Subcutaneous abdominal adipose tissue (tissue), 5 donors: Measurements from ENCODE around the gene GYG2.
"Not testable (repeated sequence)": the region's sequence is repeated elsewhere in the genome, so short reads cannot be mapped to it uniquely, and the experiment has no call there.

Experiments used
- H3K27ac ChIP-seq: one replicate; pipeline ENCODE4 v1.7.0; 2013; ENCODE audit warnings: low read depth, mild to moderate bottlenecking, inconsistent platforms, low read length, moderate library complexity
- H3K27me3 ChIP-seq, 5 donors: one replicate each; pipeline ENCODE4 v1.7.0; 2013; ENCODE audit warnings: low read length in 5 of 5, inconsistent platforms in 1 of 5; ENCODE audit not compliant: control insufficient read depth in 5 of 5, insufficient read depth in 4 of 5
- H3K36me3 ChIP-seq, 5 donors: one replicate each; pipeline ENCODE4 v1.7.0; 2013; ENCODE audit warnings: low read length in 5 of 5; ENCODE audit not compliant: control insufficient read depth in 5 of 5, insufficient read depth in 5 of 5
- H3K4me1 ChIP-seq, 5 donors: one replicate each; pipeline ENCODE4 v1.7.0; 2013; ENCODE audit warnings: low read length in 5 of 5, mild to moderate bottlenecking in 3 of 5, moderate library complexity in 1 of 5; ENCODE audit not compliant: control insufficient read depth in 5 of 5, insufficient read depth in 5 of 5
- H3K4me3 ChIP-seq, 5 donors: one replicate each; pipeline ENCODE4 v1.7.0; 2013; ENCODE audit warnings: low read length in 5 of 5, low read depth in 1 of 5
- H3K9ac ChIP-seq, 5 donors: one replicate each; pipeline ENCODE4 v1.7.0; 2013; ENCODE audit warnings: low read length in 5 of 5, mild to moderate bottlenecking in 4 of 5, moderate library complexity in 3 of 5
- H3K9me3 ChIP-seq, 5 donors: one replicate each; pipeline ENCODE4 v1.7.0; 2013; ENCODE audit warnings: low read length in 5 of 5; ENCODE audit not compliant: control insufficient read depth in 5 of 5
- donor health status: healthy.
- donor health status: healthy.
- donor health status: healthy.
- donor health status: healthy.
- donor health status: healthy.

GYG2 gene

DNA sequence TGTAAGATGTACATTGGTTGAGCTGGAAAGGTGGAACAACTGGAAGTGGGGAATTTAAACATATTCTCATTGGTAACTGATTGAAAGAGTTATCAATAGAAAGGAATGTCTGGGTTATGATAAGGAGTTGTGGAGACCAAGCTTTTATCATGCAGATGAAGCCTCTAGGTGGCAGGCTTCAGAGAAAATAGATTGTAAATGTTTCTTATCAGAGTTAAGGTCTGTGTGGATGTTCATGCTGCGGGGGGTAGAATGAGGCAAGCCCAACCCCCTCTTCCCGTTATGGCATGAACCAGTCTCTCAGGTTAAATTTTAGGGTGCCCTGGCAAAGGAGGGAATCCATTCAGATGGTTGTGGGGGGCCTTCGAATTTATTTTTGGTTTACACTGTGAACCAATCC, 84.4 kb downstream of the GYG2 start:
- Histone ChIP-seq H3K27me3 (no peaks in the 10 kb centered on the region), H3K4me3 (no peak overlapping the region), H3K27ac (no peak overlapping the region), H3K36me3 (peaks cover 0 to 34% (median 18%) of the 10 kb centered on the region in 5 donors), H3K4me1 (no peaks in the 10 kb centered on the region), H3K9ac (no peak overlapping the region), H3K9me3 (no peaks in the 10 kb centered on the region)

DNA sequence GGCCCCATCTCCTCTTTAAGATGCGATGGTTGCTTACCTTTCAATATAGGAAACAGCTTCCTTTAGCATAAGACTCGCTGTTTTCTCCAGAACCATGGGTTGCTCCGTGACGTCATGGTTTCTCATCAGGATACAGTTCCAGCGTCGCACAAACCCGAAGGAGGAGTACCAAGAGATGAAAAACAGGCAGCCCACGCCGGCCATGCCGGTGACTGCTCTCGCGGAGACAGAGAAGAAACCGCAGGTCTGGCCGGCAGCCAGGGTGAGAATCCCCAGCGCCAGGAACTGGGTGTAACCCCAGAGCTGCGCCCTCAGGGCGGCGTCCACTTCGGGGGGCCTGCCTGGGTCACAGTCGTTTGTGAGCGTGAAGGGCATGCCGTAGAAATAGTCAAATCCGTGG, 89.0 kb downstream of the GYG2 start:
- peaks cover 4 to 54% (median 32%) of the 10 kb centered on the region in 5 donors for H3K36me3 ChIP-seq
- H3K9ac ChIP-seq, result no peak overlapping the region
- H3K4me3 ChIP-seq, result no peak overlapping the region
- H3K27ac ChIP-seq, result no peak overlapping the region
- no peaks in the 10 kb centered on the region for H3K27me3 ChIP-seq
- H3K9me3 ChIP-seq, result no peaks in the 10 kb centered on the region
- no peaks in the 10 kb centered on the region for H3K4me1 ChIP-seq

DNA sequence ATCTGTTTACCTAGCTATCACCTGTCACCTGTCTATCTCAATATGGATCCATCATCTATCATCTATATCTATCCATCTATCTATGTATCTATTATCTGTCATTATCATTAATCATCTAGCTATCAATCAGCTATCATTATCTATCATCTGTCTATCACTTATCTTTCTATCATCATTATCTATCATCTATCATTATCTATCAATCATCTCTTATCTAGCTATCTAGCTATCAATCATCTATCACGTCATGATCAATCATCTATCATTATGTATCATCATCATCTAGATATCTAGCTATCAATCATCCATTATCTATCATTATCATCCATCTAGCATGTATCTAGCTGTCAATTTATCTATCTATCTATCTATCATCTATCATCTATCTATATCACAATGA, 92.5 kb downstream of the GYG2 start:
- Histone ChIP-seq H3K27me3 (no peaks in the 10 kb centered on the region), H3K27ac (no peak overlapping the region), H3K4me3 (no peak overlapping the region), H3K9me3 (no peaks in the 10 kb centered on the region), H3K36me3 (peaks cover 4 to 47% (median 29%) of the 10 kb centered on the region in 5 donors), H3K9ac (no peak overlapping the region), H3K4me1 (no peaks in the 10 kb centered on the region)

DNA sequence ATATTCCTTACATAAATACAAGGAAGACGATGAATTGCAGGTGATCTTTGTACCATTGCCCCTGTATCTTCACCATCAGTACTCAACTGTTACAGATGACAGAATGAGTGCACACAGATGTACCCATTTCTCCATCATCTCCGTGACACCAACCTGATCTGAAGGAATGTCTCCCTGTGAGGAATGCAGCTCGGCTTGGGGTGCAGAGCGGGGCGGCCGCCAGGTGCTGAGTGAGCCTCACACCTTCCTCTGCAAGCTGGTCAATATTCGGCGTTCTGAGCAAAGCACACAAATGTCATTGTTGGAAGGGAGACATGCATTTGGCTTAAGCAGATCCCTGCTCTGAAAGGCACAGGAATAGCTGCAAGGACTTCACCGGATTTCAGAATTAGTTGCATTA, 93.0 kb downstream of the GYG2 start:
- no peaks in the 10 kb centered on the region for H3K9me3 ChIP-seq
- no peak overlapping the region for H3K4me3 ChIP-seq
- H3K4me1 ChIP-seq, result no peaks in the 10 kb centered on the region
- H3K27ac ChIP-seq, result no peak overlapping the region
- H3K27me3 ChIP-seq, result no peaks in the 10 kb centered on the region
- H3K36me3 ChIP-seq, result peaks cover 4 to 47% (median 28%) of the 10 kb centered on the region in 5 donors
- no peak overlapping the region for H3K9ac ChIP-seq

DNA sequence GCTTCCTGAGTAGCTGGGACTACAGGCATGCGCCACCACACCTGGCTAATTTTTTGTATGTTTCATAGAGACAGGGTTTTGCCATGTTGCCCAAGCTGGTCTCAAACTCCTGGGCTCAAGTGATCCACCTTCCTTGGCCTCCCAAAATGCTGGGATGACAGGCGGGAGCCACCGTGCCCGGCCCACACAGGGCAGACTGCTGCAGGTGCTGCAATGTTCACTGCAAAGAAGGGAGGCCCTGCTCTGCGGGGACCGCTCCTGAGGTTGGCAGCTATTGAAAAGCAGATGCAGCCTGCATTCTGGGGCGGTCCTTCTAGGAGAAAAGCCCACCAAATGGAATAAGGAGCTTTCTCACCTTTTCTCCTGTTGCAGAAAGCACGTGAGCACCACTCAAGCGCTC, 95.4 kb downstream of the GYG2 start:
- peaks cover 0 to 8% (median 4%) of the 10 kb centered on the region in 5 donors for H3K4me1 ChIP-seq
- H3K9ac ChIP-seq, result no peak overlapping the region
- H3K9me3 ChIP-seq, result no peaks in the 10 kb centered on the region
- no peak overlapping the region for H3K27ac ChIP-seq
- H3K36me3 ChIP-seq, result peaks cover 4 to 35% (median 21%) of the 10 kb centered on the region in 5 donors
- no peak overlapping the region for H3K4me3 ChIP-seq
- no peaks in the 10 kb centered on the region for H3K27me3 ChIP-seq

DNA sequence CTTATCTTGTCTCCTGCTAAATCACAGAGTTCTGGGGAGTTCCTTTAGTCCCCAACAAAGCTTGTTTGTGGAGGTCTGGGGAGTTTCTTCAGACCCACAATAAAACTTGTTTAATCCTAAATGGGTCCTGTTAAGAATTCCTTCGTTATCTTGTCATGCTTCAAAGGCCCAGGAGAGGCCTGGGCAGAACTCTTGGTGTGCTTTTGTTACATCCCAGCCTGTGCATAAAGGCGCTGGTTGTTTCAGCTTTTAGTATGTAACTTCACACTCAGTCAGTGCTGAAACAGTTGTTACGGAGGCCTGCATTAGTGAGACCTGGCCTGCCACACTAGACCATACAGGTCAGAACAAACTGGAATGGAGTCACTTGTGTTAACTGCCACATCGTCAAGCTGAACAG, 97.5 kb downstream of the GYG2 start:
- H3K27ac ChIP-seq, H3K9ac ChIP-seq, H3K27me3 ChIP-seq, H3K9me3 ChIP-seq, H3K4me3 ChIP-seq: not testable (repeated sequence)
- Histone ChIP-seq H3K4me1 (peaks cover 0 to 12% (median 8%) of the 10 kb centered on the region in 5 donors), H3K36me3 (peaks cover 1 to 15% (median 9%) of the 10 kb centered on the region in 5 donors)

DNA sequence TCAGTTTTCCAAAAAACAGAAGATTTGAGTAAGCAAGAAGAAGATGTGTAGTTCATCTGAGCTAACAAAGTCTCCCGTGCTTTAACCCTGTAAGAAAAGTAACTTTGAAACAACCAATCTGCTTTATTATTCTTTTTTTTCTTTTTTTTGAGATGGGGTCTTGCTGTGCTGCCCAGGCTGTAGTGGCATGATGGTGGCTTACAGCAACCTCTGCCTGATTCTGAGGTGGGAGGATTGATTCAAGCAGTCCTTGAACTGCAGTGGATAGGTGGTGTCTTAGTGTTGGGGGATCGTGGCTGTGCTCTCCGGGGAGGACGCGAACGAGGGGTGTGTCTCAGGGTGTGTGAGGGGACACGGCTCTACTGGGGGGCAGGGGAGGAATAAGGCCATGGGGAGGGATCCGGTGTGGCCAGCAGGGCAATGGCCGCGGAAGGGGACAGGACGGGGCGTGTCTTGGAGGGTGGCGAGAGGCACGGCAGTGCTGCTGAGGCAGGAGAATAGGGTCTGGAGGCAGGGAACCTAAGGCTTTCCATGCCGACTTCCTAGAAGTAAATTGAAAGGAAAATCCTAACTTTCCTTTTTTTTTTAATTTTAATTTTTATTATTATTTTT, 98.0 kb downstream of the GYG2 start:
- H3K9me3 ChIP-seq, result peaks cover 0 to 12% (median 7%) of the 10 kb centered on the region in 5 donors
- H3K4me1 ChIP-seq, result peaks cover 0 to 12% (median 8%) of the 10 kb centered on the region in 5 donors
- H3K27ac ChIP-seq, result no peak overlapping the region
- H3K4me3 ChIP-seq, result no peak overlapping the region
- H3K36me3 ChIP-seq, result peaks cover 0 to 10% (median 5%) of the 10 kb centered on the region in 5 donors
- no peak overlapping the region for H3K9ac ChIP-seq
- H3K27me3 ChIP-seq, result no peaks in the 10 kb centered on the region

DNA sequence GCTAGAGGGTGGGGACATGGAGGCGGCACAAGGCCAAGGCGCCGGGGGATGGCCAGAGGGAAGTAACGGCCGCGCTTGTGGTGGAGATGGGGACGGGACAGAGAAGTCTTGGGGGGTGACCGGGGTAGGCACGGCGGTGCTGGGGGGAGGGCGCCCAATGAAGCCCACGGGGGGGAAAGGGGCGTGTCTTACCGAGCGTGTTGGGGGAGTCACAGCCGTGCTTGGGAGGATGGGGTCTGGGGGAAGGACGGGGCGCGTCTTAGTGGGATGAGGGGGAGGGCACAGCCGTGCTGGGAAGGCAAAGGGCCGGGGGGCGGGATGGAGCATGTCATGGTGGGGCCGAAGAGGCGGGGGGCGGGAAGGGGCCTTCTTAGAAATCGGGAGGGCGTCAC, 99.5 kb downstream of the GYG2 start:
- H3K4me1 ChIP-seq, result peaks cover 0 to 12% (median 8%) of the 10 kb centered on the region in 5 donors
- H3K4me3 ChIP-seq, result peak overlapping the region in 4 of 5 donors; percentile 77 to 85 (median 82)
- peaks cover 0 to 12% (median 7%) of the 10 kb centered on the region in 5 donors for H3K9me3 ChIP-seq
- no peak overlapping the region for H3K9ac ChIP-seq
- H3K27ac ChIP-seq, result no peak overlapping the region
- H3K36me3 ChIP-seq, result peaks cover 0 to 4% (median 3%) of the 10 kb centered on the region in 5 donors
- H3K27me3 ChIP-seq, result no peaks in the 10 kb centered on the region

DNA sequence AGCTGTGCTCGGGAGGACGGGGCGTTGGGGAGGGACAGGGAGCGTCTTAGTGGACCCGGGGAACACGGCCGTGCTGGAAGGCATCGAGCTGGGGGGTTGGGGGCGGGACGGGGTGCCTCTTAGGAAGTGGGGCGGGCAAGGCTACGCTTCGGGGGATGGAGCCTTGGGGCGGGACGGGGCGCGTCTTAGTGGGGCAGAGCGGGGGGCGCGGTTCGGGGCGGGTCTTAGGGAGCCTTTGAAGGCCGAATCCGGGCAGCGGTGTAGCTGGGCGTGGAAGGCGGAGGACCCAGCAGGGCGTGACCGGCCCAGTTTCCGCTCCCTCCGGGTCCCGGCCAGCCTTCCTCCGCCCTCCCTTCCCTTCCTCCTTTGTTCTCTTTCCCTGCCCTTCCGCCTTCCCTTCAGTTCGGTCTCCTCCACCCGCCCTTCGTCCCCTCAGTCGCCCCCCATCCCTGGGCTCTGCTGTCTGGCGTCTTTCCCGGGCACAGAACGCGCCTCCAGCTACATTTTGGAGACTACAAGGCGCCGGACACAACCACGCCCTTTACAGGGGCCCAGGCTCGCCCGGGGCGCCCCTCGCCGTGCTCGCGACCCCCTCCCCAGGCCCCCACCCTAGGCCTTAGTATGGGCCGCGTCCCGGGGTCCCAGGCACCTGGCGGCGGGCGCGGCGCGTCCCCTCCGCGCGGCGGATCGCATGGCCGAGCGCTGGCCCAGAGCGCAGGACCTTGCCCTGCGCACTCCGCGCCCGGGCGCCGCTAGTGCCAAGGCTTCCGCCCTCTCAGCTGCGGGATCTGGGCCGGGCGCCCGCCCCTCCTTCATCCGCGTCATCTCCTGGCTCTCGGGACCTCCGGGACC, 100.1 kb downstream of the GYG2 start, which contains the start of gene ARSD:
Gene ARSD, minus strand, starts transcription at position 757 of the 852 bp plus-strand sequence. Its CDS starts 64 bp downstream, at position 693.
- Histone ChIP-seq H3K9me3 (peaks cover 0 to 12% (median 7%) of the 10 kb centered on the region in 5 donors), H3K4me1 (peaks cover 0 to 12% (median 8%) of the 10 kb centered on the region in 5 donors), H3K4me3 (peak within 1 kb of the TSS; percentile 55 to 85 (median 81)), H3K36me3 (peaks cover 0 to 4% (median 3%) of the 10 kb centered on the region in 5 donors), H3K27ac (peak within 1 kb of the TSS; percentile 37), H3K9ac (peak within 1 kb of the TSS in 4 of 5 donors; percentile 43 to 71 (median 67)), H3K27me3 (no peaks in the 10 kb centered on the region)

DNA sequence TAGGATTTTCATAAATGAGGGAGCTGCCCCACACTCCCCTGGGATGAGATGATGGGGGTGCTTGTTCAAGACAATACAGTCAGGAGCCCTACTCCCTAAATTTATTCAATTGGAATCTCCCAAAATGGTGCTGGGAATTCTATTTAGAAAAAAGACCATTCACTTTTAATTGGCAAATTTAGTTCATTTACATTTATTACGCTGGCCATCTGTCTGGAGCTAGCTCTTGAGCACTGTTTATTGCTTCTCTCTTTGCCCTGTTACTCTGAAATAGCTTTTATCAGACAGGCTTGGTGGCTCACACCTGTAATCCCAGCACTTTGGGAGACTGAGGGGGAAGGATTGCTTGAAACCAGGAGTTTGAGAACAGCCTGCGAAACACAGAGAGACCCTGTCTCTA, 102.4 kb downstream of the GYG2 start:
- H3K9me3 ChIP-seq, result peaks cover 0 to 12% (median 7%) of the 10 kb centered on the region in 5 donors
- no peak overlapping the region for H3K27ac ChIP-seq
- no peaks in the 10 kb centered on the region for H3K36me3 ChIP-seq
- no peak overlapping the region for H3K9ac ChIP-seq
- no peaks in the 10 kb centered on the region for H3K27me3 ChIP-seq
- H3K4me3 ChIP-seq, result no peak overlapping the region
- peaks cover 0 to 12% (median 9%) of the 10 kb centered on the region in 5 donors for H3K4me1 ChIP-seq
